GM21723 (cell line): ENCODE measurements around the gene SERTAD2.

ENCODE experiments used
- ATAC-seq: cut with Tn5 transposase; IDR thresholded peaks from one replicate; pipeline ENCODE4 v1.9.1; 2021; ENCODE audit warnings: mild to moderate bottlenecking, moderate library complexity; ENCODE audit not compliant: unreplicated experiment

The SERTAD2 gene

GRCh38 chr2:64586883-64587481, 66.7 kb downstream of the SERTAD2 start:
- no peak for ATAC-seq

GRCh38 chr2:64586054-64586453, 67.7 kb downstream of the SERTAD2 start:
- no peak for ATAC-seq

- ATAC-seq: peak; percentile 92
Observed at GRCh38 chr2:64582774-64583340, 70.9 kb downstream of the SERTAD2 start.

DNA sequence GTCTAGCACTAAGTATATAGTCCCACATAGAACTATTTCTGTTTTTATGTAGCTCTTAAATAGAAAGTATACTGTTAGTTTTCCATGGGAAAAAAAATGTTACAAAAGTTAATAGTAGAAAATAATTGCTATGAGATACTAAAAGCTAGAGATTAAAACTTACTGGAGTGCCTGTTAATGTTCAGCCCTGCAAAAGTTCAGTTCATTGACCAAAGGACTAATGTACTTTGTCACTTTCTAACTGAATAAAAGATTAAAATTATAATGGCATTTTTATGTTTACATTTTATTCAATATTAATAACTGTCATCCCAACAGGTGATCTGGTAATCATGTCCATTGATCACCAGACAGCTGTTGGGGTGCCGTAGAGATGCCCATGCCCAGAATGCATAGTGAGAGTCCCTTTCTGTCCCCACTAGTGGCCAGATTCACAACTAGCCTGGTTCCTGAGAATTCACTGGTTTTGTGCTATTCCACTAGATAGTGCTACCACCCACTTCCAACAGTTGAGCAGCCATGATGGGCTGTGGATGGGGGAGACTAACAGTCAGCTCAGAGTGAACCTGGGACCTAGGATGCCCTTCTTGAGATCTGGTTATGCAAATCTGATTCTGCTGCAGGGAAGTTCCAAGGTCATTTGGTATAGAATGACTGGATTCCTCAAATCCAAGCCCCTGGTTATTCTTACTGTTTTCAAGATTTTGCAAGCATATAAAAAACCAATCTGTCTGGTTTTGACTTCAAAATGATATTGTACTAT, 71.8 kb downstream of the SERTAD2 start:
- ATAC-seq: peak; percentile 35
